NCI-H128 (cell line): ENCODE results near the gene OR8H3.
"Not testable (repeated sequence)": the region's sequence is repeated elsewhere in the genome, so short reads cannot be mapped to it uniquely, and the experiment has no call there.

Source experiments
- DNase-seq: peaks from one replicate; lab custom pipeline; 2025; ENCODE audit not compliant: unreplicated experiment; lab: John Stamatoyannopoulos, UW

Gene OR8H3, protein sequence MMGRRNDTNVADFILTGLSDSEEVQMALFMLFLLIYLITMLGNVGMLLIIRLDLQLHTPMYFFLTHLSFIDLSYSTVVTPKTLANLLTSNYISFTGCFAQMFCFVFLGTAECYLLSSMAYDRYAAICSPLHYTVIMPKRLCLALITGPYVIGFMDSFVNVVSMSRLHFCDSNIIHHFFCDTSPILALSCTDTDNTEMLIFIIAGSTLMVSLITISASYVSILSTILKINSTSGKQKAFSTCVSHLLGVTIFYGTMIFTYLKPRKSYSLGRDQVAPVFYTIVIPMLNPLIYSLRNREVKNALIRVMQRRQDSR

DNA sequence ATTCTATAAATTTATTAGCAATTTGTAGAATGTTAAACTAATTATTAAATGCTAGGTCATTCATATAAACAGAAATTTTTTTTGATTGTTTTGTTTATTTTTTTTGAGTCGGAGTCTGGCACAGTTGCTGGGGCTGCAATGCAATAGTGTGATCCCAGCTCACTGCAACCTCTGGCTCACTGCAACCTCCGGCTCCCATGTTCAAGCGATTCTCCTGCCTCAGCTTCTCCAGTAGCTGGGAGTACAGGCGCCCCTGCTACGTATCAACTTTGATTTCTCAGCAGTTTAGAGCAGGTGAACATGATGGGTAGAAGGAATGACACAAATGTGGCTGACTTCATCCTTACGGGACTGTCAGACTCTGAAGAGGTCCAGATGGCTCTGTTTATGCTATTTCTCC is at the start of gene OR8H3:
Gene OR8H3, plus strand, starts transcription at position 301 of the 400 bp plus-strand sequence. Its CDS starts 0 bp downstream, at position 301.
- no peak for DNase-seq

DNA sequence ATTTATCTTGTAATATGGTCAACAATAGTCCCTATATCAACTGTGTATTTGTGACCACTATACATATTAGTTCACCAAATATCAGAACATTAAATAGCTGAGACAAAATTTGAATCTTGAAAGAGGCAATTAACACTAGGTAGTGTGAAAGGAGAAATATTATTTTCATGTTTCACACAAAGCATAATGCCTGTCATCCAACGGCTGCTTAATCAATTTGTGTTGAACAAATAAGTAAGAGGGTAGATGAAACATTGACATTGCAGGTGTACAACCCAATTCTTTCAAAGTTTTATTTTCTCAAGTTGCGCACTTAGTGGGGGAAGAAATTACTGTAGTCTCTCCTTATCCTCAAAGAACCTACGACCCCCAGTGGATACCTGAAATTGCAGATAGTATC is 32.5 kb upstream of the OR8H3 start:
- DNase-seq: no peak

DNA sequence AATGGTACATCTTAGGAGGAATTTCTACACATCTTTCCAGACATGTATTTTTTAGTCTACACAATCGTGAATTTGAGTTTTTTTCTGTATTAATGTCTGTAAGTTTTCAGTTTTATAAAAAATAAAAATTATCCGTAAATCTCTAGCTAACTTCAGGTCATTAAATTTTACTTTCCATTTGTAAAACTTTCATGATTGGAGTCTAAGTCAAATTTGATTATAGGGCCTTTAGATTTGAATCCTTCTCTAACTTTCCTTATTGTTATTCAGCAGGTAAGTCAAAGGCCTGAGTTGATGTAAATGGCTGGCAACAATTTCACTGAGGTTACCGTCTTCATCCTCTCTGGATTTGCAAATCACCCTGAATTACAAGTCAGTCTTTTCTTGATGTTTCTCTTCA is 29.2 kb upstream of the OR8H3 start, which contains the start of gene OR8I2:
Gene OR8I2, plus strand, starts transcription at position 301 of the 400 bp plus-strand sequence. Its CDS starts 0 bp downstream, at position 301.
- DNase-seq: no peak

DNA sequence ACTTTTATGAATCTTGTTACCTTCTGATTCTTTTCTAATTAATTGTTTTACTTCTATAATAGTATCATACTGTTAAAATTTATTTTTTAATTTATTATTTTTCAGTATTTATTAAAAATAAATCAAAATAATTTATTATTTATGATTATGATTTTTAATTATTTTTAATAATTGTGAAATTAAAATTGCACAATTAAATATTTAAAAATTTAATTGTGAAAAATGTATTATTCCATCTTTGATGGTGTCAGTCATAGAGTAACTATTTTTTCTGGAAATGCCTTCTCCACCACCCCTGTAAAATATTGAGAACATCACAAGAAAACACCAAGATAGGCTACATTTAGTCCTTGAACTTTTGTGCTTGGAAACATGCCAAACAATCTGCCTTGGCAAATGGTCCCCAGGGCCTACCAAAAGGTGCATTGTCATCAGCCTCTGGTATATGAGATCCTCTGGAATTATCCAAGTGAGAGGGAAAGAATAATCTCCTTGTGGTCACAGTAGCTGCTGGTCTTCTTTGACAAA is 18.9 kb upstream of the OR8H3 start, which contains the start of gene OR8H2:
Gene OR8H2, plus strand, starts transcription at position 478 of the 528 bp plus-strand sequence. CDS start 1,356 bp downstream, outside the sequence.
- no peak for DNase-seq

DNA sequence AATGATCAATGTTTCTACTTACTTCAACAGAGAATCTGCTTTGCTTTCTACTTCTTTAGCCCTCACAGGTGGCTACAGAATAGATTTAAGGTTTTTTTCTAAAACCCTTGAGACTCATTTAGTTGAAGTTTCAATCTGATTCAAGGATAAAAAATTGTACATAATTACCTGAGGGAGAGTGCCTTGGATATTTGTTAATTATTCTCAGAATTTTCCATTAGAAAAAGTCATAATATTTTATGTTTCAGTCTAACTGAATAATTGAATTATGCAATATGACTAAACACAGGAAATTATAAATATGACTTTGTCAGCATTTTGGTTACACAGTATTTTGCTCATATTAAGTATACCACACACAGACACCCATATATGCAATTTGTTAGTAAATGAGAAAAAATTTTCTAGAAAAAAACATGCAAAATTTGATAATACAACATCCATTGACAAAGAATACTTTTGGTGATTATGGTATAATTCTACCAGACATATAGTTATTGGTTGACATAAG is 18.0 kb downstream of the OR8H3 start, which contains the start of gene OR8J3:
Gene OR8J3, minus strand, starts transcription at position 51 of the 511 bp plus-strand sequence. CDS start 2,483 bp downstream, outside the sequence.
- no peak for DNase-seq

DNA sequence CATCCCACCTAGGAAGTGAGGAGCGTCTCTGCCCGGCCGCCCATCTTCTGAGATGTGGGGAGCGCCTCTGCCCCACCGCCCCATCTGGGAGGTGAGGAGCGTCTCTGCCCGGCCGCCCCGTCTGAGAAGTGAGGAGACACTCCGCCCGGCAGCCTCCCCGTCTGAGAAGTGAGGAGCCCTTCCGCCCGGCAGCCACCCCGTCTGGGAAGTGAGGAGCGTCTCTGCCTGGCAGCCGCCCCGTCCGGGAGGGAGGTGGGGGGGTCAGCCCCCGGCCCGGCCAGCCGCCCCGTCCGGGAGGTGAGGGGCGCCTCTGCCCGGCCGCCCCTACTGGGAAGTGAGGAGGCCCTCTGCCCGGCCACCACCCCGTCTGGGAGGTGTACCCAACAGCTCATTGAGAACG is 21.5 kb downstream of the OR8H3 start:
- DNase-seq: not testable (repeated sequence)

DNA sequence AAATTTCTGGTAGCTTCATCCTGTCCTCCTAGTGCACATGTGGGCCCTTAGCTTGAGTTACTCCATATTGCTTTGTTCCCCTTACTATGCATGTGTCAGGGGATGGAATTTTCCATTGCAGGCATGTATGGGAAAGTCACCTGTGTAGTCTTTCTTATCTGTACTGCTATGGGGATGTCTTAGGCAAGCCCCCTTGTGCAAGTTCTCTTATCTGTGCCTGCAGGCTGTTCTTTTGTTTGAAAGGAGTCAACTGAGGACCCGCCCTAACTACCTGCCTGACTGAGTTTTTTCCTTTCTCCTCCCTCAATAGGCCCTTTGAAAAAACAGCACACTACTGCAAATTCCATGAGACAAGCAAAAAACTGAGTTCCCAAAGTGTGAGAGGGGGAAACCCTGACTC is 29.2 kb downstream of the OR8H3 start:
- DNase-seq: no peak

DNA sequence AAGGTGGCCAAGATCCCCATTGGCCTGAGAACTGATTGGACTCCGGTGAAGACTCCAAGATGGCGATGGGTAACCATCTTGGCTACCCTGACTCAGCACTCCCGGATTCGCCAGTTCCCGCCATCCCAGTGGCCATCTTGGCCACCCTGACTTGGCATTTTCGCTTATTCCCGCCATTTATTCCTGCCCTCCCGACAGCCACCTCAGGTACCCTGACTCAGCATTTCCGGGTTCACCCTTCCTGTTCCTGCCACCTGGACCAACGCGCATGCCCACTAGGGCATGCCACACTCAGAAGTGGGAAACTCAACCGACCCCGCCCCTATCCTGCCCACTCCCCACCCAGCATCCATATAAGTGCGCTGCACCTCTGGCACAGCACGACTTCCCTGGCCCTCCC is 30.2 kb downstream of the OR8H3 start:
- DNase-seq: no peak

DNA sequence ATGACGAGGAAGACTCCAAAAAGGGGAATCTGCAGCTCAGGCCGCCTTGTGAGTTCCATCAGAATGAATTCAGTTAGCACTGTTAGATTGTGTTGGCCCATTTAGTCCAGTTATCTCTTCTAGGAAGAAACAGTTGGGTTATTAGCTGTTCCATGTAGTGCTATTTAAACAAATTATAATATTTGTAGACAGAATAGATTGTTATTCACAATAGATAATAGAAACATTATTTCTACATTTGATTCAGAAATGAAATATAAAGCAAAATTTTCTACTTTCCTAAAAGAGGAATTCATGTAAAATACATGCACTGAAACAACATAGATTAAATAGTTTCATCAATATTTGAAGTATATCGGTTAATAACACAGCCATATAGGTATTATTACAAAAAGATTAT is 38.0 kb downstream of the OR8H3 start, which contains the start of gene OR8K5:
Gene OR8K5, minus strand, starts transcription at position 101 of the 400 bp plus-strand sequence. Its CDS starts 0 bp downstream, at position 101.
- DNase-seq: no peak

DNA sequence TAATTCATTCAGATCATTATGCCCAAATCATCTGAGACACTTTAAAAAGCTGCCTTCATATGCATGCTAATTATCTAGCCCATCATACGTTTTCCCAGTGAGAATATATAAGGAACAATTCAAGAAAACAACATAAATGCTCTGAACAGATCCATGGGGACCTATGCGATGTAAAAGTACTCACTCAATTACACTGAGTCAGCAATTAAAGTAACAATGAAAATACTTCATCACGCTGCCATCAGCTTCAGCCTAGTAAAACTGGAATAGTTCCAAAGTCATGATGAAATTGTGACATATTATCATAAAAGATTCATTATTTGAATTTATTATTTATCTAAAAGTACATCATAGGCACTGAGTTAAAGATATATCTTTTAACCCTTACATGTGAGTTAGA is 41.6 kb downstream of the OR8H3 start:
- DNase-seq: no peak

DNA sequence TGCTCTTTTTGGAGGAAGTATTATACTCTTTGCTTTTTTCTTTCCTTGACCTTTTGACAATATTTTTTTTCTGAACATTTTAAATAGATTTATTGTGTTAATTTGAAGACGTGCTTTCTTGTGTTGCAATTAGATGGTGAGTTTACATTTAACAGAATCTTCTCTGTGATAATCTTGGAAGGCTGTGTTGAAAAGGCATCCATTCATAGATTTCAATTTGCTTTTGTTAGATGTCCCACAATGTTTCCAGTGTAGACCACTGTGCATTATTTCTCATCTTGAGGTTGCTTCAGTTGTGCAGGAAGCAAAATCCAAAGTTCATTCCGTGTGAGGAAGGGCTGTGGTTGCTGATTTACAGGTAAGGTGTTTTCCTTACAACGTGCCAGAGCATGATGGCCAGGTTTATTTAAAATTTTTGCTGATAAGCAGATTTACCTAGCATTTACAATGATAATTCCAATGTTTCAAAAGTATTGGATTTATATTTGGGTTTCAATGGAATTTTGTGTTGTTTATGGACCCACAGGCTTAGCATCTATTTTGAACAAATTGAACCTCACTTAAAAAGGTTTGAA is 50.2 kb downstream of the OR8H3 start:
- DNase-seq: no peak
